Measurements from ENCODE around the gene MFN2.

- TF ChIP-seq PAX5 (IDR thresholded peaks at IDR 0.05; ENCODE audit: insufficient read depth, low read length, severe bottlenecking): no peak
- TF ChIP-seq SPI1 (IDR thresholded peaks at IDR 0.05; ENCODE audit: low read depth, low read length): no peak
These were observed 57.5 kb downstream of the MFN2 start for GRCh38 chr1:12037486-12038355.

Measured in GM12891 (cell line).